ENCODE data around the gene JARID2.

Gene JARID2

DNA sequence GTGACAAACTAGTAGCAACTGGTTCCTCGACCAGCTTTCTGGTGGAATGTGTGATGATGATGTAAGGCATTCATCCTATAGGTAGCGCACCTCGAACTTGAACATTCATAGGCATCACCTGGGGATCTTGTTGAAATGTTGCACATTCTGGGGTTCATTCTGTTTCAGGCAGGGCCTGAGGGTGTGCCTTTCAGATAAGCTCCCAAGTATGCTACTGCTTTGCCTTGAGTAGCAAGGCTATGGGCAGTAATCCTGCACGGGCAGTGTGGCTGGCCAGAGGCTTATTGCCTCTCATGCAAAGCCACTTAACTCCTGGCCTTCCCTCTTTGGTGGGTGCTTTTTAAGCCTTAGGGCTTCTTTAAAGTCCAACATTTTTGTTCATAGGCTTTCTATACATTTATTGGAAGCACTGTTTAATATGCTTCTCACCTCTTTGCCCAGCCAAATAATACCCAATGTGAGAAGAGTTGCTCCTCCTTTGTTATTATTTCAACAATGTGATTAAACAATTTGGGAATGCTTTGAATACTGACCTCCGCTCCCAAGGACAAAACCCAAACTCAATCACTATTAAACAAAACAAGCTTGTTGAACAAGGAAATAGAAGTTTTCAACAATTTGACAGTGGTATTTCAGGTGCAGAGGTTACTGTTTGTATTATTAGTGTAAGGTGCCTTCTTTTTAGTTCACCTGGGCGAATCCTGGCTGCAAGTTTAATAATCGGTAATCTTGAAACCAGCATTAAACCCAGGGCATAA lies 57.5 kb downstream of the JARID2 start:
- TF ChIP-seq, protein P1, sequence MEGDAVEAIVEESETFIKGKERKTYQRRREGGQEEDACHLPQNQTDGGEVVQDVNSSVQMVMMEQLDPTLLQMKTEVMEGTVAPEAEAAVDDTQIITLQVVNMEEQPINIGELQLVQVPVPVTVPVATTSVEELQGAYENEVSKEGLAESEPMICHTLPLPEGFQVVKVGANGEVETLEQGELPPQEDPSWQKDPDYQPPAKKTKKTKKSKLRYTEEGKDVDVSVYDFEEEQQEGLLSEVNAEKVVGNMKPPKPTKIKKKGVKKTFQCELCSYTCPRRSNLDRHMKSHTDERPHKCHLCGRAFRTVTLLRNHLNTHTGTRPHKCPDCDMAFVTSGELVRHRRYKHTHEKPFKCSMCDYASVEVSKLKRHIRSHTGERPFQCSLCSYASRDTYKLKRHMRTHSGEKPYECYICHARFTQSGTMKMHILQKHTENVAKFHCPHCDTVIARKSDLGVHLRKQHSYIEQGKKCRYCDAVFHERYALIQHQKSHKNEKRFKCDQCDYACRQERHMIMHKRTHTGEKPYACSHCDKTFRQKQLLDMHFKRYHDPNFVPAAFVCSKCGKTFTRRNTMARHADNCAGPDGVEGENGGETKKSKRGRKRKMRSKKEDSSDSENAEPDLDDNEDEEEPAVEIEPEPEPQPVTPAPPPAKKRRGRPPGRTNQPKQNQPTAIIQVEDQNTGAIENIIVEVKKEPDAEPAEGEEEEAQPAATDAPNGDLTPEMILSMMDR (IDR thresholded peaks at IDR 0.05; ENCODE audit: low read depth, low read length): no peak
- H3K9me3 ChIP-seq (ENCODE audit: severe bottlenecking): no peaks in the 10 kb centered on the region
- H3K4me3 ChIP-seq (ENCODE audit: low read depth, low read length): no peak overlapping the region
- H3K27me3 ChIP-seq (ENCODE audit: insufficient read depth, low read depth, severe bottlenecking): no peaks in the 10 kb centered on the region
- no peak overlapping the region for H3K27ac ChIP-seq
- no peaks in the 10 kb centered on the region for H3K36me3 ChIP-seq
- DNase-seq: peak; percentile 95

DNA sequence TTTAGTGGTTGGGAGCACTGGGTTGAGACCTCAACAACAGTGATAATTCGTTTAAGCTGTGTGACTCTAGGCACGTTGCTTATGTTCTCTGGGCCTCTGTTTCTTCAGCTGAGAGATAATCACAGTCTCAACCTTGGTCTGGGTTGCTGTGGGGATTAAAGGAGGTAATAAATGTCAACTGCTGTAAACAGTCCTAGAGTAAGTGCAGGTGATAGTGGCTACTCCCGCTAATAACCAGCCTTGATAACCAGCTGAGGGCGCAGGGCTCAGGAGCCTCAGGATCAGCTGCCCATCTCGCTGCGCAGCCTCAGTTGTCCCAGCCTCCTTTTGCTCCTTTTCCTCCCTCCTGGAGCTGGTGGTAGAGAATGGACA lies 58.0 kb downstream of the JARID2 start:
- H3K9me3 ChIP-seq (ENCODE audit: severe bottlenecking): no peaks in the 10 kb centered on the region
- H3K4me3 ChIP-seq (ENCODE audit: low read depth, low read length): no peak overlapping the region
- peak; percentile 82 for DNase-seq
- H3K27me3 ChIP-seq (ENCODE audit: insufficient read depth, low read depth, severe bottlenecking): no peaks in the 10 kb centered on the region
- H3K27ac ChIP-seq: no peak overlapping the region
- H3K36me3 ChIP-seq: no peaks in the 10 kb centered on the region
- TF ChIP-seq, protein P1 (IDR thresholded peaks at IDR 0.05; ENCODE audit: low read depth, low read length): peak; percentile 51

DNA sequence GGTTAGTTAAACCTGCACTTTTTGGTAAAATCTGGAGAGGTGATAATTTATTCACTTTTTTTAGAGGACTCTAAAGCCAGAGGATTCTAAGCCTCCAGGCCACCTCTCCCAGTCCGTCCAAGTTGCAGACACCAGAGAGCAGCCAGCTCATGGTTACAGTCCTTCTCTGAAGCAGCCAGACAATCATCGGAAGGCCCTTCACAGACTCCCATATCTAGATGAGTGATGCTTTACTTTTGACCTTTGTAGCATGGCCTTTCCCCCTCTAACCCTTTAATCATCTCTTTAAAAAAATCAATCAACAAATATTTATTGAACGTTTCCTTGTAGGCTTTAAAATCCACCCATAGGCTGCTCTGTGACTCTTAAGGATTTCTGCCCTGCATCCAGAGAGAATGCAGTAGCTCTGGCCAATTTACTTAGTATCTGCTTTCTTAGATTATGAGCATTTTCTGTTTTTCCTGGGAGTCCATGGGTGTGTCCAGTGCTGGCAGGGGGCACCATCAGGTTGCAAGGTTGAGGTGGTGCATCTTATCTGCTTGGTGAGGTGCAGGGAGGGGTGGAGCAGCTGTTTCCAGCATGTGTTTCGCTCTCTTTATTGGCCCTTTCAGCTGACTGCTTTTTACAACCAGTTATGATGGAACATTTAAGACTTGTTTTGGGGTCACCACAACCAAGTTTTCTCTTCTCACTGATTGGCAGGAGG lies 58.6 kb downstream of the JARID2 start:
- no peaks in the 10 kb centered on the region for H3K9me3 ChIP-seq (ENCODE audit: severe bottlenecking)
- no peak for DNase-seq
- H3K4me3 ChIP-seq (ENCODE audit: low read depth, low read length): no peak overlapping the region
- no peak overlapping the region for H3K27ac ChIP-seq
- no peaks in the 10 kb centered on the region for H3K27me3 ChIP-seq (ENCODE audit: insufficient read depth, low read depth, severe bottlenecking)
- TF ChIP-seq, protein P1 (IDR thresholded peaks at IDR 0.05; ENCODE audit: low read depth, low read length): no peak
- no peaks in the 10 kb centered on the region for H3K36me3 ChIP-seq

DNA sequence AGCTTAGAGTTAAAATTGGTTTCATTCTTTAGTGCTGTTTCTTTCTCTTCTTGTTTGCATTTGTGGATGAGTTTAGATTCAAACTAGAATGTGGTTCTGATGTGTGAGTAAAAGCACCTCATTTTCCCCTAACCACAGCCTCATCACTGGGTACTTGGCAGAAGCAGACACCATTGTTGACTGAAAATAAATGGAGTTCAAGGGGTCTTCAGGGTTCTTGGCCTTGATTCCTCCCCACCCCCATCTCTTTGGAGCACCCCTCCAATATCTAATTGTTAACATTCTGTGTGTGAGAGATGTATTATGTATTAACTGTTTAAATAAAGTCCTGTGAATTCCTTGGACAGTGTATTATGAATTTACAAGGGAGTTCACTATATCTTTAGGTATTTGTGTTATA lies 59.6 kb downstream of the JARID2 start:
- DNase-seq: no peak
- TF ChIP-seq, protein P1 (IDR thresholded peaks at IDR 0.05; ENCODE audit: low read depth, low read length): no peak
- Histone ChIP-seq H3K27ac (no peak overlapping the region), H3K9me3 (ENCODE audit: severe bottlenecking) (no peaks in the 10 kb centered on the region), H3K27me3 (ENCODE audit: insufficient read depth, low read depth, severe bottlenecking) (no peaks in the 10 kb centered on the region), H3K4me3 (ENCODE audit: low read depth, low read length) (no peak overlapping the region), H3K36me3 (no peaks in the 10 kb centered on the region)

DNA sequence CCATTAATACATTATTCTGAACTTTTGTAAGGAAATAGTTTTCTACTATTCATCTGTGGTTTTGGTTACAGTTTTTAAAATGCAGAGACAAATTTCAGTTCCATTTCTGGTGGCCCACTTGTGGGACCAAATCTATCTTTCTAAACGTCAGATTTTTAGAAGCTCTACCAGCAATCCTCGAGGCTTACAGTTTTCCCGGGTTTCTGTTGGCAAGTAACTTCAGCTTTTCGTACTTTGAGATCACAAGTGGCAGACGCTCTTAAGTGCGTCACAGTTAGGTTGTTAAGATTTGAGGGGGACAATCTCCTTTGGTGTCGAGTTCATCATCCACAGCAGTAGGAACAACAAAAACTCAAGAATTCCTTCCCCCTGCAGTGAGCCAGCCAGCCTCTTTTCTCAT lies 60.0 kb downstream of the JARID2 start:
- no peak for DNase-seq
- Histone ChIP-seq H3K9me3 (ENCODE audit: severe bottlenecking) (no peaks in the 10 kb centered on the region), H3K27ac (no peak overlapping the region), H3K27me3 (ENCODE audit: insufficient read depth, low read depth, severe bottlenecking) (no peaks in the 10 kb centered on the region), H3K36me3 (no peaks in the 10 kb centered on the region), H3K4me3 (ENCODE audit: low read depth, low read length) (no peak overlapping the region)
- TF ChIP-seq, protein P1 (IDR thresholded peaks at IDR 0.05; ENCODE audit: low read depth, low read length): no peak
